ENCODE measurements around the gene DNMBP.

DNA sequence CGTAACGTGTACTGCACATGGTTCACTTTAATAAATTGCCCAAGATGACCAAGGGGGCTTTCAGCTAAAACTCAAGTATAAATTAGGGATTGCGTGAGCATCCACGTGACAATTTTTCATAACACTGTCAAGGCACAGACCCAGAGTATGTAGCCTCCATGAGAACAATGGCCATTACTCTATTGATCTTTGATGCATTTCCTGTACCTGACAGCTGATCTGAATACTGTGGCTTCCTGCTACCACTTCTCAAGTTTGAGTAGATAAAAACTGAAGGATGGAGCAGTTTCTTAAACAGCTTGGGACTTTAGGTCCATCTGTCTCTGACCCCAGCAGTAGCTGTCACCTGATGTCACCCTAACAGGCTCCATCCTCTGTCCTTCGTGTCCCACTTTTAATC lies 128.4 kb downstream of the DNMBP start:
- TF ChIP-seq EZH2phosphoT487 (IDR thresholded peaks at IDR 0.05; ENCODE audit: insufficient read depth, low read depth) (no peak), EZH2 (IDR thresholded peaks at IDR 0.05; ENCODE audit: insufficient read depth, poor library complexity, severe bottlenecking) (no peak)
